Activated CD4-positive, alpha-beta T cell treated with anti-CD3 and anti-CD28 coated beads for 48 hours (primary cell): Measurements from ENCODE around the gene PLA2G2A.
"Not testable (repeated sequence)": the region's sequence is repeated elsewhere in the genome, so short reads cannot be mapped to it uniquely, and the experiment has no call there.

Experiments
- DNase-seq: peaks from one replicate; pipeline ENCODE4 v3.0.0-alpha.2; 2020

Gene PLA2G2A

GRCh38 chr1:19971664-19972063 lies 7.8 kb downstream of the PLA2G2A start:
- no peak for DNase-seq

DNA sequence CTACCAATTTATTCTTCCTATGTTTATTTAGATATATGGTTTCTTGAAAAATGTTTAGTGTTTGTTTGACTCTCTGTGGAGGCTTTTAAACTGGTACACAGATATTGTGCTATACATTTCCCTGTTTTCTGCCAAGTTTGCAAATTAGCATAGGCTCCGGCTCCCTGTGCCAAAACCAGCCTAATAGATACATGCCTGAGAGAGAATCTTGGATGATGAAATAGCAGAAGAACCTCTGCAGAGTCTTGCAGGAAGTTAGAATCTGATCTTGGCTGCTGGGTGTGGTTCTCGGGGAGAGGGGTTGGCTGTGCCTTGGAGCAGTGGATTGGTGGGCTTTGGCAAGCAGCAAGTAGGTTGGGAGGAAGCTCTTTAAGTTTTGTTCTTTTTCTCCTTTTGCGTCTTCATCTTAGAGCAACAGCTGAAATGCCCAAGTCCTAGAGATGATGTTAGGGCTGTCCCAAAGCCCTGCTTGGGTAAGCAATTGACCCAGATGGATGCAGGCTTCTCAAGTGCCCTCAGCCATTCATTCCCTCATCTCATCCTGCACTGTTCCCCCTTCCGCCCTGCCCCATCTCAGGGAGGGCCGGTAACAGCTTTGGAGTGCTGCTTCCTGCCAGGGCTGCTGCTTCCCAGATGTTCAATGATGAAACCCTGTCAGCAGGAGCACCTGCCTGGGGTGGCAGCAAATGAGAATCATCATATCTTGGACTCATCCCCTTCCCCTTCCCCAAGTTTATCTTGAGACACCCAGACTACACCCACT lies 9.3 kb downstream of the PLA2G2A start:
- DNase-seq = no peak

DNA sequence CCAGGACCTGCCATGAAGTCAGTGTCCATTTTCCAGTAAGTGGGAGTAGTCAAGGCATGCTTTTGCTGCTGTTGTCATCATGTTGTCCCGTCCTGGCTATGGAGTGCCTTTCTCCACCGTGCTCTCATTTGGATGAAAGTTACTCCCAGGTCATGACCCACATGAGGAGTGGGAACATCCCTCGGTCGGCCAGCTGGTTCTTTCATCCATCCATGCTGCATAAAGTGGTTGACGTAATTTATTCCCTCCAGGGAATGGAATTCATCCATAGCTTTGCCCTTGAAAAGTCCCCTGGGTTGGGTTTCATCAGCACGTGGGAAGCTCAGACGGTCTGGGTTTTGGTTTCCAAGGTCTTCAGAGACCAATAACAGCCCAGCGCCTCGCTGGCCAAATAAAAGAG lies 11.6 kb downstream of the PLA2G2A start:
- DNase-seq = no peak

DNA sequence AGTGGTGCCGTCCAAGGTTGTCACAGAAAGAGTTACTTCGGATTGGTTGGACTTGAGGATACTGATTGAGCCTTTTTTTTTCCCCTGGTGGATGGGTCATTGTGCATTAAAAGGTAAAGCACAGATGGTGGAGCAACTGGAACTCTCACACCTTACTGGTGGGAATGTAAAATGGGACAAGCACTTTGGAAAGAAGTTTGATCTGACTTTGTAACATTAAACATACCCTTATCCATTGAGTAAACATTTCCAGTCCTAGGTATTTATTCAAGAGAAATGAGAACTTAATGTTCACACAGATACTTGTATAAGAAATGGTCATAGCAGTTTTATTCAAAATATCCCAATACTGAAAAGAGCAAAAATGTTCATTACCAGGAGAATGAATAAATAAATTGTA lies 14.9 kb downstream of the PLA2G2A start:
- no peak for DNase-seq

- no peak for DNase-seq
Observed at GRCh38 chr1:19963636-19964035, 15.8 kb downstream of the PLA2G2A start.

DNA sequence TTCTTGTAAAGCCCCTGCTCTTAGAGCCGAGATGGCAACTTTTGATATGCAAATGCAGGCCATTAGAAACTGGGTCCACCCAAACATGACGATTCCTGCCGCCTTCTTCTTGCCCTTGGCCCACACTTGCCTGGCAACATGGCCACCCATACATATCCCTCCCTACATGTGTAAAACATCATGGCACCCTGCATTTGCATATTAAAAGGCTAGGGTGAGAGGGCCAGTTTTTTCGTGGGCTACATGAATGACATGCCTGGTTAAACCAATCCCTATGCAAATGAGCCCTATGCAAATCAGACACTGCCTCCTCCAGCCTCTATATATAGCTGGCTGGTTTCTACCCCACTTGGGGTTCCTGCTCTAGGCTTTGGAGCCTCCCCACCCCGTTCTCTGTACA lies 18.8 kb downstream of the PLA2G2A start:
- no peak for DNase-seq

DNA sequence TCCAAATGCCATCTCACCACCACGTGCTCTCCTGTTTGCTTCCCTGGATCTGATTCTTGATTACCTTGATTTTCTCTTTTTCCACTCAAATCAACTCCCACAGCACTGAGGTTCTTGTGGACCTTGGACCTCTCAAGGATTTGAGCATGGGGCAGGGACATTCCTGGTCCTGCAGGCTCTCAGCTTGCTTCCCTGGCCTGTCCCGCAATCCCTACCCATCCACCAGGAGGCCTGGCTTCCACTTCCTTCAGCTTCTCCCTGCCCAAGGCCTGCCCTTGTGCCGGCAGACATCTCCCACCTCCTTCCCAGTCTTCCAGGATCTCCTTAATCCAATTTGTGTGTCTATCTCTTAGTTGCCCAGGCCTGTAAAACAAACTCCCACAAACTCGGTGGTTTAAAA lies 21.6 kb downstream of the PLA2G2A start:
- no peak for DNase-seq

GRCh38 chr1:19955534-19956170 lies 23.8 kb downstream of the PLA2G2A start:
- no peak for DNase-seq

- DNase-seq = no peak
Observed at GRCh38 chr1:19954059-19954458, 25.4 kb downstream of the PLA2G2A start.

DNA sequence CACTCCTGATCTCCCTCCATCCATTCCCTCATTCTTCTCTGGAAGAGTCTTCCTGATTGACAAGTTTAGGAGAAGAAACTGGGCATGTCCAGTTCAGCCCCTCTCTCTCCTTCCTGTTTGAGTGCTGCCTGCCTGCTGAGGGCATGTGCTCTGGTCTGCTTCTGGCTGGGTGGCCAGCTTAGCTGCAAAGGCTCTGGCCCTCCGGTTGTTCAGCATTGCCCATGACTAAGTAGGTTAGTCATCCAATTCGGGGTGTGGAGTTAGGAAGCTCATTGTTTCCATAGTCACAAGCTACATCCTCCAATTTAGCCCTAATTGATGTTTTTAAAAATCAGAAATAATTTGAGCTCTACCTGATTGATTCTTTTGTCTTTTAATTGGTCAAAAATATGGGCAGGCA lies 30.4 kb downstream of the PLA2G2A start:
- no peak for DNase-seq

- DNase-seq = no peak
Observed at GRCh38 chr1:19946971-19947370, 32.4 kb downstream of the PLA2G2A start.

- DNase-seq = no peak
Observed at GRCh38 chr1:19946331-19946751, 33.1 kb downstream of the PLA2G2A start.

DNA sequence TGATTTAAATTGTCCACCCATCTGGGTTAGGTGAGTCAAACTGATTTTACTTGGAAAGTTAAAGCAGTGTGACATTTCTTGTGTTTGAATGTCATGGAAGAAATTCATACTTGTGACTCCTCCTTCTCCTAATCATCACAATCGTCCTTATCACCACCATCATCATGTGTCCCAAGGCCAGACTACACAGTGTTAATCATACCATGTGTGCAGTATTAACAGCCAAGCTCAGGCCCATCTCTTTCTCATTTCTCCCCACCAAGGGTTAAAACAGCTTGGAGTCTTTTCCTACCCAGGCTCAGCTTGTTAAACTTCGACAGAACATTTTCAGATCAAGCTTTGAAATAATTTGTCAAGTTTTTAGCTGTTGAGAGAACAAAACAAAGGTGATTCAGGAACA lies 33.5 kb downstream of the PLA2G2A start:
- no peak for DNase-seq

DNA sequence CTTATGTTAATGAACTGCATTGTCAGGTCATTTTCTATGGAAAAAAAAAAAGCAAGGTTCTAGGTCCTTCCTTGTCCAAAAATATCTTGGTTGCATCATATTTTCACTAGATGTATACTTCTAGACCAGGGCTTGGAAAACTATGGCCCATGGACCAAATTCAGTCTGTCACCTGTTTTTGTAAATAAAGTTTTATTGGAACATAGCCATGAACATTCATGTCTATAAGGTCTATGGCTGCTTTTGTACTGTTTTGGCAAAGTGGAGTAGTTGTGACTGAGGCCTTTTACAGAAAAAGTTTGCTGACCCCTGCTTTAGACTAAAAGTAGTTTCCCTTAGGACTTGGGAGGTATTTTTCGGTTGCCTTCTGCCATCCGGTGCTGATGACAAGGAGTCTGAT lies 36.8 kb downstream of the PLA2G2A start:
- no peak for DNase-seq

- no peak for DNase-seq
Observed at GRCh38 chr1:19942088-19942487, 37.3 kb downstream of the PLA2G2A start.

GRCh38 chr1:19941206-19941568 lies 38.2 kb downstream of the PLA2G2A start:
- DNase-seq = no peak

GRCh38 chr1:19940486-19941205 lies 38.8 kb downstream of the PLA2G2A start:
- no peak for DNase-seq

- DNase-seq = no peak
Observed at GRCh38 chr1:19938472-19938871, 40.9 kb downstream of the PLA2G2A start.

GRCh38 chr1:19936061-19936750 lies 43.2 kb downstream of the PLA2G2A start:
- DNase-seq = no peak

- no peak for DNase-seq
Observed at GRCh38 chr1:19934336-19934735, 45.1 kb downstream of the PLA2G2A start.

DNA sequence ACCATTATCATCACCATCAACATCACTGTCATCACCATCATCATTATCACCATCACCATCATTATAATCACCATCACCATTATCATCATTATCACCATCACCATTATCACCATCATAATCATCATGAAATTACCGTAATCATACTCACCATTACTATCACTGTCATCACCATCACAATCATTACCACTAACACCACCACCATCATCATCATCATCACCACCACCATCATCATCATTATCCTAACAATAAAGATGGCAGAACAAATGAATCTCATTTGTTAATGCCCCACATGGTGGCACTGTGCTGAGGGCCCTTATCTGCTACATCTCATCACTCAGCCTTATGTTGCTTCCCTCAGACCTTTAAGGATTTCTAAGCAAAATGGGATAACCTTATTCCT lies 46.6 kb downstream of the PLA2G2A start:
- DNase-seq = no peak

- DNase-seq = not testable (repeated sequence)
Observed at GRCh38 chr1:19927130-19927421, 52.3 kb downstream of the PLA2G2A start.

GRCh38 chr1:19926296-19927129 lies 52.9 kb downstream of the PLA2G2A start:
- DNase-seq = no peak
